Body of pancreas (tissue), 4 donors: ENCODE data around the gene TYROBP.

Experiments used
- POLR2A ChIP-seq, 3 donors: fragments of 450-650 bp; IDR thresholded peaks; one replicate each; pipeline ENCODE4 v1.6.1; 2016; ENCODE audit warnings: antibody characterized with exemption in 3 of 3, mild to moderate bottlenecking in 2 of 3
- TF ChIP-seq, protein P1 (sequence below), 7 experiments: fragments of 450-650 bp in 4 of 7; fragments of 200-600 bp in 3 of 7; sonication (generic) in 3 of 7; IDR thresholded peaks; one replicate each; pipeline ENCODE4 v1.5.1; 2016 to 2019; ENCODE audit warnings: antibody characterized with exemption in 7 of 7

DNA sequence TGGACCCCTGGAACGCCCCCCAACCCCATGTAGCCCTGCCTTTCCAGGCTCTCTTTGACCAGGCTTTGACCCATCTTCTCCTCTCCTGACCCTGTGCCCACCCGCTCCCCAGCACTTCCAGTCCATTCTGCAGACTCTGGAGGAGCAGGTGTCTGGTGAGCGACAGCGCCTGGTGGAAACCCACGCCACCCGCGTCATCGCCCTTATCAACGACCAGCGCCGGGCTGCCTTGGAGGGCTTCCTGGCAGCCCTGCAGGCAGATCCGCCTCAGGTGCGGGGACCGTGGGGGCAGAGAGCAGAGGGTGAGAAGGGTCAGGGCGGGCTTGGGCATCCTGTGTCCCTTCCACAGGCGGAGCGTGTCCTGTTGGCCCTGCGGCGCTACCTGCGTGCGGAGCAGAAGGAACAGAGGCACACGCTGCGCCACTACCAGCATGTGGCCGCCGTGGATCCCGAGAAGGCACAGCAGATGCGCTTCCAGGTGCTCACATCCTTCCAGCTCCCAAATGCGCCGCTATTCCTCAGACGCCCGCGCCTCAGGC lies 33.6 kb downstream of the TYROBP start:
- TF ChIP-seq, protein P1, sequence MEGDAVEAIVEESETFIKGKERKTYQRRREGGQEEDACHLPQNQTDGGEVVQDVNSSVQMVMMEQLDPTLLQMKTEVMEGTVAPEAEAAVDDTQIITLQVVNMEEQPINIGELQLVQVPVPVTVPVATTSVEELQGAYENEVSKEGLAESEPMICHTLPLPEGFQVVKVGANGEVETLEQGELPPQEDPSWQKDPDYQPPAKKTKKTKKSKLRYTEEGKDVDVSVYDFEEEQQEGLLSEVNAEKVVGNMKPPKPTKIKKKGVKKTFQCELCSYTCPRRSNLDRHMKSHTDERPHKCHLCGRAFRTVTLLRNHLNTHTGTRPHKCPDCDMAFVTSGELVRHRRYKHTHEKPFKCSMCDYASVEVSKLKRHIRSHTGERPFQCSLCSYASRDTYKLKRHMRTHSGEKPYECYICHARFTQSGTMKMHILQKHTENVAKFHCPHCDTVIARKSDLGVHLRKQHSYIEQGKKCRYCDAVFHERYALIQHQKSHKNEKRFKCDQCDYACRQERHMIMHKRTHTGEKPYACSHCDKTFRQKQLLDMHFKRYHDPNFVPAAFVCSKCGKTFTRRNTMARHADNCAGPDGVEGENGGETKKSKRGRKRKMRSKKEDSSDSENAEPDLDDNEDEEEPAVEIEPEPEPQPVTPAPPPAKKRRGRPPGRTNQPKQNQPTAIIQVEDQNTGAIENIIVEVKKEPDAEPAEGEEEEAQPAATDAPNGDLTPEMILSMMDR (IDR thresholded peaks at IDR 0.05) = no peak
- no peak for TF ChIP-seq POLR2A (IDR thresholded peaks at IDR 0.05)
